GM12878 (cell line): ENCODE measurements around the gene SPINT2. TPM values are rescaled to one million over a fixed set of nuclear protein-coding genes. Genes with fewer than 3 reads are reported as not detected.
"Not testable (repeated sequence)": the region's sequence is repeated elsewhere in the genome, so short reads cannot be mapped to it uniquely, and the experiment has no call there.

ENCODE experiments used
- ATAC-seq: fragments of 200-7000 bp; cut with Tn5 transposase; 3 replicates; pipeline ENCODE4 v1.9.1; 2020; ENCODE audit warnings: mild to moderate bottlenecking, moderate library complexity
- BruUV-seq: library from RNA; stranded (reverse); fragments of 400-500 nt; replicated peaks from 2 replicates; lab custom pipeline; 2021; lab: Mats Ljungman, UMichigan
- CTCF ChIA-PET: fragments of 300-600 bp; sonication (Branson Sonifier 250); formaldehyde crosslinking; extraction: SDS; loops from one replicate; lab custom pipeline; 2021; ENCODE audit warnings: inconsistent platforms; lab: Yijun Ruan, JAX
- POLR2A ChIA-PET: fragments of 350-600 bp; formaldehyde crosslinking; extraction: SDS; loops from one replicate; lab custom pipeline; 2021; ENCODE audit warnings: inconsistent platforms; lab: Charles Lee
- RAD21 ChIA-PET: fragments of 300-600 bp; sonication (Branson Sonifier 250); formaldehyde crosslinking; loops from one replicate; lab custom pipeline; 2023; ENCODE audit warnings: antibody characterized with exemption; ENCODE audit not compliant: unreplicated experiment; lab: Charles Lee
- SMC1A ChIA-PET: fragments of 300-600 bp; sonication (Branson Sonifier 250); formaldehyde crosslinking; loops from one replicate; lab custom pipeline; 2023; ENCODE audit not compliant: unreplicated experiment, uncharacterized antibody; lab: Charles Lee
- DNase-seq: peaks from one replicate; pipeline ENCODE4 v3.0.0-alpha.2; 2011; ENCODE audit warnings: low read depth, low spot score
- FAIRE-seq: peaks from 3 replicates; lab custom pipeline; 2011; peaks lifted over from hg19 to GRCh38; lab: Jason Lieb, UNC
- H2AFZ ChIP-seq: 2 replicates; pipeline ENCODE4 v1.6.0; 2011; ENCODE audit warnings: low read depth, low read length, control low read depth; ENCODE audit not compliant: control insufficient read depth
- H3K27ac ChIP-seq: 2 replicates; pipeline ENCODE4 v1.5.1; 2011; ENCODE audit warnings: control low read depth; ENCODE audit not compliant: control insufficient read depth, insufficient read depth
- H3K27me3 ChIP-seq, 2 experiments: replicated peaks in 1 of 2; 2 replicates each; pipeline versions ENCODE4 v1.6.0 to v1.6.1; 2011; ENCODE audit warnings: low read length in 1 of 2; ENCODE audit not compliant: control insufficient read depth in 2 of 2, insufficient read depth in 2 of 2
- H3K36me3 ChIP-seq, 2 experiments: 2 replicates each; pipeline ENCODE4 v1.5.1; 2011; ENCODE audit warnings: low read length in 1 of 2; ENCODE audit not compliant: control insufficient read depth in 2 of 2, insufficient read depth in 2 of 2
- H3K4me1 ChIP-seq: 2 replicates; pipeline ENCODE4 v1.6.1; 2011; ENCODE audit warnings: mild to moderate bottlenecking, low read length, moderate library complexity, mixed read lengths; ENCODE audit not compliant: control insufficient read depth, insufficient read depth
- H3K4me2 ChIP-seq: 2 replicates; pipeline ENCODE4 v1.6.0; 2011; ENCODE audit warnings: control low read depth; ENCODE audit not compliant: control insufficient read depth, insufficient read depth
- H3K4me3 ChIP-seq: fragments of 200-600 bp; sonication (generic); 2 replicates; pipeline ENCODE4 v1.5.1; 2016
- H3K79me2 ChIP-seq: 2 replicates; pipeline ENCODE4 v1.6.0; 2011; ENCODE audit warnings: low read length; ENCODE audit not compliant: control insufficient read depth, insufficient read depth
- H3K9ac ChIP-seq: 2 replicates; pipeline ENCODE4 v1.8.0; 2011; ENCODE audit warnings: low read length, control low read depth, mixed read lengths; ENCODE audit not compliant: control insufficient read depth, insufficient read depth
- H3K9me3 ChIP-seq: replicated peaks from 3 replicates; pipeline ENCODE4 v1.5.1; 2011; ENCODE audit warnings: mild to moderate bottlenecking, low read length; ENCODE audit not compliant: control insufficient read depth, insufficient read depth
- H4K20me1 ChIP-seq: 2 replicates; pipeline ENCODE4 v1.6.0; 2011; ENCODE audit not compliant: control insufficient read depth, insufficient read depth
- NBN ChIP-seq: fragments of 450-650 bp; IDR thresholded peaks from 2 replicates; pipeline ENCODE4 v1.6.1; 2016
- NFXL1 ChIP-seq: fragments of 450-650 bp; IDR thresholded peaks from 2 replicates; pipeline ENCODE4 v1.6.1; 2017; ENCODE audit warnings: antibody characterized with exemption, mild to moderate bottlenecking, borderline replicate concordance
- NFYA ChIP-seq: IDR thresholded peaks from 2 replicates; pipeline ENCODE4 v1.6.1; 2011; ENCODE audit warnings: low read depth, mild to moderate bottlenecking, low read length, improper control_type of control experiment, borderline replicate concordance
- NR2C1 ChIP-seq: fragments of 450-650 bp; IDR thresholded peaks from 2 replicates; pipeline ENCODE4 v1.6.1; 2017; ENCODE audit warnings: antibody characterized with exemption, mild to moderate bottlenecking, moderate library complexity
- RAD21 ChIP-seq: IDR thresholded peaks from 2 replicates; pipeline ENCODE4 v1.6.1; 2011; ENCODE audit warnings: mild to moderate bottlenecking, low read depth, low read length, moderate library complexity; ENCODE audit not compliant: insufficient read depth
- TAF1 ChIP-seq: IDR thresholded peaks from 2 replicates; pipeline ENCODE4 v1.6.1; 2011; ENCODE audit warnings: mild to moderate bottlenecking, low read depth, low read length, borderline replicate concordance
- WRNIP1 ChIP-seq: IDR thresholded peaks from 2 replicates; pipeline ENCODE4 v1.6.1; 2011; ENCODE audit warnings: low read depth, low read length, improper control_type of control experiment, borderline replicate concordance
- ZNF384 ChIP-seq: IDR thresholded peaks from 2 replicates; pipeline ENCODE4 v1.6.1; 2012; ENCODE audit warnings: low read depth, mild to moderate bottlenecking, low read length, improper control_type of control experiment, borderline replicate concordance
- ZSCAN29 ChIP-seq: fragments of 450-650 bp; IDR thresholded peaks from 2 replicates; pipeline ENCODE4 v1.6.1; 2017; ENCODE audit warnings: mild to moderate bottlenecking, moderate library complexity
- WGBS: methylation state at CpG from one replicate; pipeline ENCODE4 v1.1.6; 2016; ENCODE audit warnings: low lambda C conversion rate; ENCODE audit not compliant: insufficient replicate concordance, insufficient coverage; ENCODE audit errors: missing lambda C conversion rate; 5-methylcytosine and 5-hydroxymethylcytosine counted together
- in situ Hi-C: fragments of 300-500 bp; cut with MboI; formaldehyde crosslinking; loops from 9 replicates; pipeline ENCODE4 v1.14.3; 2018; ENCODE audit warnings: mixed read lengths
- intact Hi-C: fragments of 100-400 bp; cut with micrococcal nuclease; formaldehyde crosslinking; loops from one replicate; pipeline ENCODE4 v1.14.2; 2022; ENCODE audit not compliant: unreplicated experiment
- polyA plus RNA-seq, 11 experiments: library from polyadenylated mRNA; depleted of rRNA in 4 of 11; unstranded in 6 of 11; stranded (reverse) in 5 of 11; fragments of >200 nt; fragmentation: Nextera tagmentation in 4 of 11; fragmentation: Illumina TruSeq in 1 of 11; extraction: Ambion mirVana in 4 of 11; extraction: Trizol in 1 of 11; gene quantifications; 1 replicate in 1 of 11; 2 replicates in 10 of 11; pipeline versions ENCODE4 v1.2.1 to v1.2.3, GENCODE V29; 2011 to 2016; ENCODE audit warnings: inconsistent platforms in 2 of 11, missing spikeins in 2 of 11, low read depth in 1 of 11
- total RNA-seq, 4 experiments: library from RNA; depleted of rRNA in 3 of 4; stranded (reverse); fragments of >200 nt in 3 of 4; fragmentation: Illumina TruSeq in 1 of 4; extraction: Trizol in 1 of 4; gene quantifications; 2 replicates each; pipeline versions ENCODE4 v1.2.1 to v1.2.3, GENCODE V29; 2013 to 2021
- TF ChIP-seq, protein P1 (sequence below): fragments of 450-650 bp; formaldehyde crosslinking; IDR thresholded peaks from 2 replicates; pipeline ENCODE4 v1.5.0; 2022; ENCODE audit warnings: mild to moderate bottlenecking, missing genetic modification characterization

SPINT2 gene
- total and polyA plus RNA-seq, 10 of the 15 experiments (the other 5 are each of a cell fraction or from before 2014, with no cell fraction given): 0.15 to 26.5 (median 17.5) TPM

DNA sequence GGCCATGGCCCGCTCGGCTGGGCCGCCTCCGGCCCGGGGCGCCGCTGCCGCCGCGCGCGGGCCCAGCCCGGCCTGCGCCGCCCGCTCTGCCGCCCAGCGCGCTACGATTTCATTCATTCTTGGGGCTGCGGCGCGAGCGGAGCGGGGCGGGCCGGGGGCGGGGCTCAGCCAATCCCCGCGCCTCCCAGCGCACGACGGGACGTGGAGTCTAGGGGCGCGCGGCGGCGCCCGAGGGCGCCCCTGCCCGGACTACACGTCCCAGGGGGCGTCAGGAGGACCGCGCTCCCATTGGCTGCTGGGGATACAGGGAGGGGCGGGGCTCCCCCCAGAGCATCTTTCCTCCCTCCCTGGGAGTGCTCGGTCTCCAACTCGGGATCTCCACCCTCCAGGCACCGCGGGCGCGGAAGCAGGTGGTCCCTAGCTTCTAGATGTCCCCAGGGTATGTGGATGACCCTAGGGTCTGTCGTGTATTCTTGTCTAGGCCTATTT is 34.7 kb upstream of the SPINT2 start (continued):
- TF ChIP-seq NFYA (no peak), NBN (no peak)

DNA sequence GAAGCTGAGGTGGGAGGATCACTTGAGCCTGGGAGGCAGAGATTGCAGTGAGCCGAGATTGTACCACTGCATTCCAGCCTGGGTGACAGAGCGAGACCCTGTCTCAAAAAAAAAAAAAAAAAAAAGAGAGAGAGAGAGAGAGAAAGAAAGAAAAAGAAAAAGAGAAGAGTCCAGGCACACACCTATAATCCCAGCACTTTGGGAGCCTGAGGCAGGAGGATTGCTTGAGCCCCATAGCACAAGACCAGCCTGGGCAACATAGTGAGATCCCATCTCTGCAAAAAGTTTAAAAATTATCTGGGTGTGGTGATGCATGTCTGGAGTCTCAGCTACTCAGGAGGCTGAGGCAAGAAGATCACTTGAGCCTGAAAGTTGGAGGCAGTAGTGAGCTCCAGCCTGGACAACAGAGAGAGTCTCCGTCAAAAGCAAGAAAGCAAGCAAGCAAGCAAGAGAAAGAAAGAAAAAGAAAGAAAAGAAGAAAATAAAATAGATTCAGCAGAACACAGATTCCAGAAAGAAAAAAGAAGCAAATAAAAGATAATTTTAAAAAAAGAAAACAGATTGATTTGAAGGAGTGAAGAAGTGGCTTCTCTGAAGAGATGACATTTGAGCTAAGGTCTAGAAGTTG is 33.8 kb upstream of the SPINT2 start:
- H3K9ac ChIP-seq, H3K79me2 ChIP-seq, H2AFZ ChIP-seq, H3K4me3 ChIP-seq, H4K20me1 ChIP-seq, SMC1A ChIA-PET, H3K36me3 ChIP-seq, BruUV-seq, H3K9me3 ChIP-seq, H3K27ac ChIP-seq, DNase-seq, FAIRE-seq, H3K4me2 ChIP-seq, H3K4me1 ChIP-seq, H3K27me3 ChIP-seq, ATAC-seq: not testable (repeated sequence)
- in situ Hi-C loops: loop anchor here (5.0 kb wide), 1 partner anchor 328 kb away; no protein-coding TSS in a partner anchor
- ChIA-PET CTCF (interaction anchor here (1.1 to 3.2 kb wide), 5 partner anchors 9 to 332 kb away, joined by 4 to 13 read pairs (median 6); no protein-coding TSS in a partner anchor), RAD21 (interaction anchor here (1.0 kb wide), 1 partner anchor 328 kb away, joined by 4 read pairs; no protein-coding TSS in a partner anchor), POLR2A (interaction anchor here (0.7 kb wide), 1 partner anchor 562 kb away, joined by 6 read pairs; no protein-coding TSS in a partner anchor)
- intact Hi-C loops: loop anchor here (5.0 kb wide), 1 partner anchor 157 kb away; the partner anchor contains the start of genes GGN and SPRED3
- 93% methylated on average over 1 of the region's 3 CpGs for WGBS

DNA sequence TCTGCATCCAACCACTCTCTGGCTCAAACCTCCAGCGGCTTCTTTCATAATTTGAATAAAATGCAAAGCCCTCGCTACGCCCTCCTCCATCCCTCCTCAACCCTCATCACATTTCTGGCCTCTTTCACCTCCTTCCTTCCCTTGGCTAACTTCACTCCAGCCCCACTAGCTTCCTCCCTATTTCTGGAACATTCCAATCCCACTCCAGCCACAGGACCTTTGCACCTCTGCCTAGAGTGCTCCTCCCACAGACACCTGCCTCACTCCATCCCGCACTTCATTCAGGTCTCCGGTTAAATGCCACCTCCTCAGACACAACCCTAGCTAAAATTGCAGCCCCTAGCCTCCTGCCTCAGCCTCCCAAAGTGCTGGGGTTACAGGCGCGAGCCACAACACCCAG is 32.5 kb upstream of the SPINT2 start:
- Histone ChIP-seq H3K27me3 (peaks cover 6 to 8% of the 10 kb centered on the region in 2 experiments; a peak in 3 of 4 replicates), H3K36me3 (no peaks in the 10 kb centered on the region), H3K4me2 (no peak overlapping the region), H3K4me3 (no peak overlapping the region), H3K4me1 (no peaks in the 10 kb centered on the region), H3K9me3 (no peaks in the 10 kb centered on the region), H3K79me2 (no peaks in the 10 kb centered on the region), H3K9ac (no peak overlapping the region), H4K20me1 (no peaks in the 10 kb centered on the region), H2AFZ (no peak overlapping the region), H3K27ac (no peak overlapping the region)
- in situ Hi-C loops (loop anchor here (5.0 kb wide), 1 partner anchor 330 kb away; no protein-coding TSS in a partner anchor), intact Hi-C loops (loop anchor here (5.0 kb wide), 1 partner anchor 155 kb away; the partner anchor contains the start of genes GGN and SPRED3)
- SMC1A ChIA-PET: interaction anchor here (1.3 kb wide), 1 partner anchor 99 kb away, joined by 3 read pairs; no protein-coding TSS in a partner anchor
- DNase-seq: no peak
- FAIRE-seq: no peak
- 59% methylated on average over 7 of the region's 7 CpGs for WGBS
- CTCF ChIA-PET: interaction anchor here (0.7 to 3.2 kb wide), 4 partner anchors 8 to 621 kb away, joined by 3 to 13 read pairs (median 7); no protein-coding TSS in a partner anchor
- no TSS peak for BruUV-seq
- RAD21 ChIA-PET: no interaction called here
- POLR2A ChIA-PET: no interaction called here
- no peak for ATAC-seq
- no peak for TF ChIP-seq RAD21
- no peak for TF ChIP-seq ZNF384
- TF ChIP-seq TAF1: no peak
- TF ChIP-seq WRNIP1: no peak
- TF ChIP-seq NFXL1: no peak
- no peak for TF ChIP-seq NR2C1
- TF ChIP-seq, protein P1, sequence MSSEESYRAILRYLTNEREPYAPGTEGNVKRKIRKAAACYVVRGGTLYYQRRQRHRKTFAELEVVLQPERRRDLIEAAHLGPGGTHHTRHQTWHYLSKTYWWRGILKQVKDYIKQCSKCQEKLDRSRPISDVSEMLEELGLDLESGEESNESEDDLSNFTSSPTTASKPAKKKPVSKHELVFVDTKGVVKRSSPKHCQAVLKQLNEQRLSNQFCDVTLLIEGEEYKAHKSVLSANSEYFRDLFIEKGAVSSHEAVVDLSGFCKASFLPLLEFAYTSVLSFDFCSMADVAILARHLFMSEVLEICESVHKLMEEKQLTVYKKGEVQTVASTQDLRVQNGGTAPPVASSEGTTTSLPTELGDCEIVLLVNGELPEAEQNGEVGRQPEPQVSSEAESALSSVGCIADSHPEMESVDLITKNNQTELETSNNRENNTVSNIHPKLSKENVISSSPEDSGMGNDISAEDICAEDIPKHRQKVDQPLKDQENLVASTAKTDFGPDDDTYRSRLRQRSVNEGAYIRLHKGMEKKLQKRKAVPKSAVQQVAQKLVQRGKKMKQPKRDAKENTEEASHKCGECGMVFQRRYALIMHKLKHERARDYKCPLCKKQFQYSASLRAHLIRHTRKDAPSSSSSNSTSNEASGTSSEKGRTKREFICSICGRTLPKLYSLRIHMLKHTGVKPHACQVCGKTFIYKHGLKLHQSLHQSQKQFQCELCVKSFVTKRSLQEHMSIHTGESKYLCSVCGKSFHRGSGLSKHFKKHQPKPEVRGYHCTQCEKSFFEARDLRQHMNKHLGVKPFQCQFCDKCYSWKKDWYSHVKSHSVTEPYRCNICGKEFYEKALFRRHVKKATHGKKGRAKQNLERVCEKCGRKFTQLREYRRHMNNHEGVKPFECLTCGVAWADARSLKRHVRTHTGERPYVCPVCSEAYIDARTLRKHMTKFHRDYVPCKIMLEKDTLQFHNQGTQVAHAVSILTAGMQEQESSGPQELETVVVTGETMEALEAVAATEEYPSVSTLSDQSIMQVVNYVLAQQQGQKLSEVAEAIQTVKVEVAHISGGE: no peak
- TF ChIP-seq ZSCAN29: no peak
